ENCODE data around the gene STAM.

STAM gene

DNA sequence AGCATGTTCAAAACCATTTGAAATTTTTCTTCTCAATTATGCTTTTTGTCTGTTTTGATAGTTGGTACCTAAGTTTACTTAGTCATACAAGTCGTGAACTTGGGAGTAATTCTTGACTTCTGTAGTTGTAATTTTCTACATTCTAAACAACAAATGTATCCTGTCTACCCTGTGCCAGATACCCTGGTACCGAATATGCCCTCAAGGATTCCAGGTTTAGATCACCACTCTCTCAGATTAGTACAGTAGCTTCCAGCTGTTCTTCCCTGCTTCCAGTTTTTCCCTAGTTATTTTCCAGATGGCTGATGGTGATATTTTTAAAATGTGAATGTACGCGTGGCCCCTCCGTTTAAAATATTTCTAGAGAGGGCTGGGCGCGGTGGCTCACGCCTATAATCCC, 6.5 kb downstream of the STAM start:
- no peak for TF ChIP-seq CTCF (IDR thresholded peaks at IDR 0.05; ENCODE audit: extremely low read depth, insufficient read depth, missing control alignments)
- no peak for DNase-seq (ENCODE audit: low spot score)
- in situ Hi-C loops (cut with MboI; ENCODE audit: low pct_unique_long_range_greater_than_20kb, low sequenced_read_pairs, unreplicated experiment): loop anchor here (25.0 kb wide), 1 partner anchor 1012 kb away; the partner anchor contains the start of genes ARL5B and NSUN6

- TF ChIP-seq CTCF (IDR thresholded peaks at IDR 0.05; ENCODE audit: extremely low read depth, insufficient read depth, missing control alignments): no peak
- DNase-seq (ENCODE audit: low spot score): no peak
- in situ Hi-C loops (cut with MboI; ENCODE audit: low pct_unique_long_range_greater_than_20kb, low sequenced_read_pairs, unreplicated experiment): loop anchor here (25.0 kb wide), 1 partner anchor 1010 kb away; the partner anchor contains the start of genes ARL5B and NSUN6
Measured at GRCh38 chr10:17651896-17652295, 7.9 kb downstream of the STAM start.

- no peak for TF ChIP-seq CTCF (IDR thresholded peaks at IDR 0.05; ENCODE audit: extremely low read depth, insufficient read depth, missing control alignments)
- no peak for DNase-seq (ENCODE audit: low spot score)
- in situ Hi-C loops (cut with MboI; ENCODE audit: low pct_unique_long_range_greater_than_20kb, low sequenced_read_pairs, unreplicated experiment): loop anchor here (25.0 kb wide), 1 partner anchor 1010 kb away; the partner anchor contains the start of genes ARL5B and NSUN6
Measured at GRCh38 chr10:17652585-17652984, 8.6 kb downstream of the STAM start.

GRCh38 chr10:17655009-17655408, 11.1 kb downstream of the STAM start:
- in situ Hi-C loops (cut with MboI; ENCODE audit: low pct_unique_long_range_greater_than_20kb, low sequenced_read_pairs, unreplicated experiment): loop anchor here (25.0 kb wide), 1 partner anchor 1007 kb away; the partner anchor contains the start of genes ARL5B and NSUN6
- DNase-seq (ENCODE audit: low spot score): no peak
- TF ChIP-seq CTCF (IDR thresholded peaks at IDR 0.05; ENCODE audit: extremely low read depth, insufficient read depth, missing control alignments): no peak

DNA sequence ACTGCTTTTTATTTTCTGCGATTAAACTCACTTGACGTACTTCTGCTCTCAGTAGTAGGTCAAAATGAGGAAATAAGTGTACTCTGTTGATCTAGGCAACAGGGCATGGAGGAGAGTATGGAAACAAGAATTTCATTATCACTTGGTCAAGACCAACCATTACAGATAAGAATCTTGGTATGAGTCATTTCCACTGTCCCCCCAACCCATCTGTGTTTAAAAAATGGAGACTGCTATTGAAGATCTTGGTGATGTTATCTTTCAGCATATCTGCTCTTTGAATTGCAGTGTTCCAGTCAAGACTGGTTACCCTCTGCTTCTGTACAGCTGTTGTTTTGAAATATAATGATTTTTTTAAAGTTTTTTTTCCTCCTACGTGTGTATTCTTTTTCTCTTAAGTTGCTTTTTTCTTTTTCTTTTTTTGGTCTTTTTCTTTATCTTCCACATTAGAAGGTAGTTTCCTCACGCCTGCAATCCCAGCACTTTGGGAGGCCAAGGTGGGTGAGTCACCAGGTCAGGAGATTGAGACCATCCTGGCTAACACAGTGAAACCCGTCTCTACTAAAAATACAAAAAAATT, 11.7 kb downstream of the STAM start:
- DNase-seq (ENCODE audit: low spot score): peak; percentile 56
- no peak for TF ChIP-seq CTCF (IDR thresholded peaks at IDR 0.05; ENCODE audit: extremely low read depth, insufficient read depth, missing control alignments)
- in situ Hi-C loops (cut with MboI; ENCODE audit: low pct_unique_long_range_greater_than_20kb, low sequenced_read_pairs, unreplicated experiment): loop anchor here (25.0 kb wide), 1 partner anchor 1007 kb away; the partner anchor contains the start of genes ARL5B and NSUN6

DNA sequence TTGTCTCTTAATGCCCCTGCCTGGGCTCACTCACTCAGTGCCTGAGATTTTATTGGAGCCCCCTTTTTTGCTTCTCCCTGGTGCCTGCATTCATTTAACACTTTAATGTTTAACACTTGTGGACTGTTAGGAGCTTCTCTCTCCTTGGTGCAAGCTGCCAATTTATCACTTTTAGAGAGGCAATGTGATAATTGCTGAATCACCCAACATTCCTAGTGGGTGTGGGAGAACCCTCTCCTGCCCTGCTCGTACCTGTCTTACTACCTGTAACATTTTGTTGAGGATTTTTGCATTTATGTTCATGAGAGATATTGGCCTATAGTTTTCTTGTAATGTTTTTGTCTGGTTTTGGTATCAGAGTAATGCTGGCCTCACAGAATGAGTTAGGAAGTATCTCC, 13.2 kb downstream of the STAM start:
- TF ChIP-seq CTCF (IDR thresholded peaks at IDR 0.05; ENCODE audit: extremely low read depth, insufficient read depth, missing control alignments): no peak
- in situ Hi-C loops (cut with MboI; ENCODE audit: low pct_unique_long_range_greater_than_20kb, low sequenced_read_pairs, unreplicated experiment): loop anchor here (25.0 kb wide), 1 partner anchor 1005 kb away; the partner anchor contains the start of genes ARL5B and NSUN6
- no peak for DNase-seq (ENCODE audit: low spot score)
